Gastroesophageal sphincter (tissue), 4 donors: ENCODE data around the gene MAP2K6. TPM values are rescaled to one million over a fixed set of nuclear protein-coding genes. Genes with fewer than 3 reads are reported as not detected.

Source experiments
- ATAC-seq: fragments of 150-250 bp; one replicate; pipeline ENCODE4 v1.9.1; 2016; ENCODE audit warnings: mild to moderate bottlenecking, moderate library complexity
- H3K27ac ChIP-seq, 4 donors: fragments of 200-600 bp; sonication (generic) in 3 of 4; 1 replicate in 3 of 4; 2 replicates in 1 of 4; pipeline ENCODE4 v1.5.1; 2016 to 2019
- H3K27me3 ChIP-seq: fragments of 200-600 bp; sonication (generic); one replicate; pipeline ENCODE4 v1.5.1; 2019
- H3K36me3 ChIP-seq, 2 donors: fragments of 200-600 bp; sonication (generic); one replicate each; pipeline ENCODE4 v1.5.1; 2019; ENCODE audit warnings: control low read depth in 1 of 2
- H3K4me1 ChIP-seq, 3 donors: fragments of 200-600 bp; sonication (generic); 1 replicate in 2 of 3; 2 replicates in 1 of 3; pipeline ENCODE4 v1.5.1; 2016 to 2019; ENCODE audit warnings: control low read depth in 2 of 3
- H3K4me3 ChIP-seq, 2 donors: fragments of 200-600 bp; sonication (generic); one replicate each; pipeline ENCODE4 v1.5.1; 2019; ENCODE audit warnings: mild to moderate bottlenecking in 1 of 2, moderate library complexity in 1 of 2
- H3K9me3 ChIP-seq, 3 donors: fragments of 200-600 bp; sonication (generic); one replicate each; pipeline ENCODE4 v1.5.1; 2017 to 2019; ENCODE audit warnings: control low read depth in 2 of 3
- EP300 ChIP-seq: sonication (generic); formaldehyde crosslinking; IDR thresholded peaks from one replicate; pipeline ENCODE4 v1.6.1; 2017; ENCODE audit warnings: antibody characterized with exemption, mild to moderate bottlenecking
- POLR2A ChIP-seq, 2 donors: fragments of 450-650 bp; IDR thresholded peaks; one replicate each; pipeline ENCODE4 v1.6.1; 2017; ENCODE audit warnings: antibody characterized with exemption in 2 of 2, mild to moderate bottlenecking in 2 of 2, moderate library complexity in 1 of 2
- POLR2AphosphoS5 ChIP-seq: sonication (generic); formaldehyde crosslinking; IDR thresholded peaks from one replicate; pipeline ENCODE4 v1.6.1; 2017; ENCODE audit warnings: antibody characterized with exemption
- WGBS, 2 donors: methylation state at CpG; one replicate each; pipeline ENCODE4 v1.1.5; 2018; ENCODE audit warnings: low coverage in 1 of 2; 5-methylcytosine and 5-hydroxymethylcytosine counted together
- total RNA-seq, 4 donors: library from RNA; depleted of rRNA; stranded (reverse); fragments of >200 nt; gene quantifications; one replicate each; pipeline ENCODE4 v1.1.0, GENCODE V29; 2016
- TF ChIP-seq, protein P1 (sequence below), 4 experiments: fragments of 200-600 bp in 2 of 4; fragments of 450-650 bp in 2 of 4; sonication (generic) in 1 of 4; IDR thresholded peaks; one replicate each; pipeline ENCODE4 v1.5.1; 2017 to 2019; ENCODE audit warnings: antibody characterized with exemption in 4 of 4, mild to moderate bottlenecking in 2 of 4, moderate library complexity in 2 of 4

Gene MAP2K6
- total RNA-seq, 4 donors from 2014 or later = 0.69 to 8.7 (median 2.4) TPM

GRCh38 chr17:69565447-69565846, 150.9 kb downstream of the MAP2K6 start:
- H3K36me3 ChIP-seq = no peaks in the 10 kb centered on the region
- peaks cover 0 to 11% (median 6%) of the 10 kb centered on the region in 3 donors for H3K4me1 ChIP-seq
- TF ChIP-seq, protein P1, sequence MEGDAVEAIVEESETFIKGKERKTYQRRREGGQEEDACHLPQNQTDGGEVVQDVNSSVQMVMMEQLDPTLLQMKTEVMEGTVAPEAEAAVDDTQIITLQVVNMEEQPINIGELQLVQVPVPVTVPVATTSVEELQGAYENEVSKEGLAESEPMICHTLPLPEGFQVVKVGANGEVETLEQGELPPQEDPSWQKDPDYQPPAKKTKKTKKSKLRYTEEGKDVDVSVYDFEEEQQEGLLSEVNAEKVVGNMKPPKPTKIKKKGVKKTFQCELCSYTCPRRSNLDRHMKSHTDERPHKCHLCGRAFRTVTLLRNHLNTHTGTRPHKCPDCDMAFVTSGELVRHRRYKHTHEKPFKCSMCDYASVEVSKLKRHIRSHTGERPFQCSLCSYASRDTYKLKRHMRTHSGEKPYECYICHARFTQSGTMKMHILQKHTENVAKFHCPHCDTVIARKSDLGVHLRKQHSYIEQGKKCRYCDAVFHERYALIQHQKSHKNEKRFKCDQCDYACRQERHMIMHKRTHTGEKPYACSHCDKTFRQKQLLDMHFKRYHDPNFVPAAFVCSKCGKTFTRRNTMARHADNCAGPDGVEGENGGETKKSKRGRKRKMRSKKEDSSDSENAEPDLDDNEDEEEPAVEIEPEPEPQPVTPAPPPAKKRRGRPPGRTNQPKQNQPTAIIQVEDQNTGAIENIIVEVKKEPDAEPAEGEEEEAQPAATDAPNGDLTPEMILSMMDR (IDR thresholded peaks at IDR 0.05) = no peak
- TF ChIP-seq EP300 (no peak), POLR2AphosphoS5 (no peak), POLR2A (IDR thresholded peaks at IDR 0.05) (no peak)
- ATAC-seq = no peak
- H3K9me3 ChIP-seq = no peaks in the 10 kb centered on the region
- no peaks in the 10 kb centered on the region for H3K27me3 ChIP-seq
- no peak overlapping the region for H3K27ac ChIP-seq
- no peak overlapping the region for H3K4me3 ChIP-seq
- WGBS, 2 donors = 86 to 90% methylated on average over 2 to 7 of the region's 7 CpGs

DNA sequence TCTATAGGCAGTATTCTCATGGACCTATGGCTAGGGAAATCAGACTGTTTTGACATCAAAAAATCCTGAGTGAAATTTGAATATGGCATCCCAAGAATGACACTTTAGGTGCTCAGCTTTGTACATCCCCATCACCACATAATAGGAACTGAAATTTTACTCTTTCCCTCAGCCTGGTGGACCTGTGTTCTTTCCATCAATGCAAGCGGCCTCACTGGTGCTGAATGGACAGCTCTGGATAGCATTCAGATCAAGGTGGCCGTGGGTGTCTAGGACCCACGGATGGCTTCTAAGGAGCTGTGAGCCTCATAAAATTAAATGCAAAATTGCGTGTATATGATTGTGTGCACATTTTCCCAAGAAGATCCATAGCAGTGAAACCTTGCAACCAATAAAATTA, 152.6 kb downstream of the MAP2K6 start:
- H3K36me3 ChIP-seq = no peaks in the 10 kb centered on the region
- no peaks in the 10 kb centered on the region for H3K9me3 ChIP-seq
- no peak for ATAC-seq
- H3K27me3 ChIP-seq = no peaks in the 10 kb centered on the region
- peaks cover 0 to 3% (median 0%) of the 10 kb centered on the region in 3 donors for H3K4me1 ChIP-seq
- no peak overlapping the region for H3K4me3 ChIP-seq
- no peak overlapping the region for H3K27ac ChIP-seq
- WGBS, 2 donors = 23 to 43% methylated on average over 1 to 4 of the region's 4 CpGs
- TF ChIP-seq POLR2A (IDR thresholded peaks at IDR 0.05) (no peak), POLR2AphosphoS5 (no peak), EP300 (no peak)
- TF ChIP-seq, protein P1 (IDR thresholded peaks at IDR 0.05) = no peak

DNA sequence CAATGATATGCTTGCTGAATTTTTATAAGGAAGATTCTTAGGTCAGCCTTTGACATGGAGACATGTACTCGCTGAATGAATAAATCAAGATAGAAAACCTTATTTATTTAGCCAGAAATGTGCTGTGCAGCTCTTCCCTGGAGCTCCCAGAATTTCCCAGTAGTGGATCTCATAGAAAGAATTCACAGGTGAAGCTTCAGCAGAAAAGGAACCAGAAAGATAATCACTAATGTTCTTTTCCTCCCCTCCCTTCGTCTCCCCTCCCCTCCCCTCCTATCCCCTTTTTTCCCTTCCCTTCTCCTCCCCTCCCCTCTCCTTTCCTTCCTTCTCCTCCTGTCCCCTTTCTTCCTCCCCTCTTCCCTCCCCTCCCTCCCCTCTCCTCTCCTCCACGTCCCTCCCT, 158.2 kb downstream of the MAP2K6 start:
- TF ChIP-seq, protein P1 (IDR thresholded peaks at IDR 0.05) = no peak
- TF ChIP-seq POLR2AphosphoS5 = no peak
- TF ChIP-seq POLR2A (IDR thresholded peaks at IDR 0.05) = no peak
- no peak for TF ChIP-seq EP300
- H3K27ac ChIP-seq = peak overlapping the region in 3 of 4 donors; percentile 16 to 69 (median 23)
- 33 to 69% methylated on average over 1 to 2 of the region's 3 CpGs for WGBS, 2 donors
- no peaks in the 10 kb centered on the region for H3K9me3 ChIP-seq
- H3K36me3 ChIP-seq = no peaks in the 10 kb centered on the region
- no peaks in the 10 kb centered on the region for H3K27me3 ChIP-seq
- peaks cover 5 to 33% (median 19%) of the 10 kb centered on the region in 3 donors for H3K4me1 ChIP-seq
- H3K4me3 ChIP-seq = no peak overlapping the region
- no peak for ATAC-seq

DNA sequence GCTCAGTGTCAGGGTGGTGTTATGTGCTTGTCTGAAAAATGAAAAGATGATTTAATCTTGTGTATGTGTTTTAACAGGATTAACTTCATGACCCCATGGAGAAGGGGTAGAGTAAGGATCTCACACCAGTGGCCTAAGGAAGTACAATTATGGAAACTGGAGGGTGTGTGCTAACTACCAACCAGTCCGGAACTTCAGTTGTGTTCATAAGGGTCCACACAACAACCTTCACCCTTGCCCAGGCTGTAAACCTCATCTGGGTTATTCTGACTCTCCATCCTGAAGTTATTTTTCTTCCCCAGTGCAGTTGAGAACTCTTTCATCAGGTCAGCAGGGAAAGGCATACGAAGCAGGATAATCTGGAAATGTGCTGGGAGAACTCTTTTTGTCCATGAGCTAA, 158.9 kb downstream of the MAP2K6 start:
- TF ChIP-seq POLR2A (IDR thresholded peaks at IDR 0.05) = no peak
- TF ChIP-seq EP300 = no peak
- TF ChIP-seq, protein P1 (IDR thresholded peaks at IDR 0.05) = no peak
- no peak for TF ChIP-seq POLR2AphosphoS5
- H3K4me3 ChIP-seq = no peak overlapping the region
- no peaks in the 10 kb centered on the region for H3K9me3 ChIP-seq
- H3K27me3 ChIP-seq = no peaks in the 10 kb centered on the region
- peak overlapping the region in 3 of 4 donors; percentile 16 to 69 (median 55) for H3K27ac ChIP-seq
- no peaks in the 10 kb centered on the region for H3K36me3 ChIP-seq
- ATAC-seq = no peak
- peaks cover 5 to 33% (median 19%) of the 10 kb centered on the region in 3 donors for H3K4me1 ChIP-seq
- 58 to 88% methylated on average over 1 to 2 of the region's 2 CpGs for WGBS, 2 donors
